NCI-H526 (cell line): ENCODE results near the gene GLTPD2.

Experiments
- DNase-seq, 2 experiments: peaks; one replicate each; lab custom pipeline; 2025; lab: John Stamatoyannopoulos, UW

Gene GLTPD2

DNA sequence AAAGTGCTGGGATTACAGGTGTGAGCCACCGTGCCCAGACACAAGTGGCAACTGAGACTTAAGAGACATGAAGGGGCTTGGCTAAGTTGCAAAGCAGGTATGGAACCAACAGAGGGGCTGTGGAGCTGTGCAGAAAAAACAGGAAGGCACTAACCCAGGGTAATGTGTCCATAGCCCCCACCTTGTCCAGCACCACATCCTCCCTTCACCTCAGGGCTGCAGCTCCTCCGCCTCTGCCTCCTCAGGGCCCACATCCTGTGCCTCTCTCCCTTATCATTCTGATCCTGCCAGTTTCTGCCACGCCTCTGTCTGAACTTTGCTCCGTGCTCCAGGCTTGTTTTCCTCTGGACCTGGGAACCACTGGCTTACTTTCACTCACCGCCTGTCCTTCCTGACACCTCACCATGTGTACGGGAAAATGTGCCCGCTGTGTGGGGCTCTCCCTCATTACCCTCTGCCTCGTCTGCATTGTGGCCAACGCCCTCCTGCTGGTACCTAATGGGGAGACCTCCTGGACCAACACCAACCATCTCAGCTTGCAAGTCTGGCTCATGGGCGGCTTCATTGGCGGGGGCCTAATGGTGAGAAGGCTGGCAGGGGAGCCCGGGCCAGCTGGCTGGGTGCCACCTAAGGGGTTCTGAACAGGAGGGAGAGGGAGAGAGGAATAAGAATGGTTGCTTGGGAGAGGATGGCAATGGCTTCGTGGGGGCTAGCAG is 17.1 kb upstream of the GLTPD2 start, which contains the start of gene TM4SF5:
Gene TM4SF5 (plus strand): TSS at position 368 of the 716 bp plus-strand sequence. CDS start 37 bp downstream, at position 405.
- DNase-seq = peak in 1 of 2 experiments; percentile 18

DNA sequence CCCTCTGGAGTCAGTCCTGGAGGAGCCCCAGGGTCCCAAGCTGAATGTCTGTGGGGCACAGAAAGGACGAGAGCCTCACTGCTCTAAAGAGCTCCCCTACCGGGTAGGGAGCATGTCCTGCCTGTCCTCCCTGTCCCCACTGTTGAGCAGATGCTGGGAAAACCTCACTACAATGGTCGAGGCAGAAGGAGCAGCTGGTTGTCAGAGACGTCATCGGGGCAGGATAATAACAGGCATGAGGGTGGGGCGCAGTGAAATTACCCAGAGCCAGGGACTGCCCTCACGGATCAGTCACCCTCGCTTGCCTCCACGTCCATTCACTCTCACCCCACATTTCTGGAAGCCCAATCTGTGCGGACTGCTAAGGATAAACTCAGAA is 16.5 kb upstream of the GLTPD2 start:
- DNase-seq = no peak

DNA sequence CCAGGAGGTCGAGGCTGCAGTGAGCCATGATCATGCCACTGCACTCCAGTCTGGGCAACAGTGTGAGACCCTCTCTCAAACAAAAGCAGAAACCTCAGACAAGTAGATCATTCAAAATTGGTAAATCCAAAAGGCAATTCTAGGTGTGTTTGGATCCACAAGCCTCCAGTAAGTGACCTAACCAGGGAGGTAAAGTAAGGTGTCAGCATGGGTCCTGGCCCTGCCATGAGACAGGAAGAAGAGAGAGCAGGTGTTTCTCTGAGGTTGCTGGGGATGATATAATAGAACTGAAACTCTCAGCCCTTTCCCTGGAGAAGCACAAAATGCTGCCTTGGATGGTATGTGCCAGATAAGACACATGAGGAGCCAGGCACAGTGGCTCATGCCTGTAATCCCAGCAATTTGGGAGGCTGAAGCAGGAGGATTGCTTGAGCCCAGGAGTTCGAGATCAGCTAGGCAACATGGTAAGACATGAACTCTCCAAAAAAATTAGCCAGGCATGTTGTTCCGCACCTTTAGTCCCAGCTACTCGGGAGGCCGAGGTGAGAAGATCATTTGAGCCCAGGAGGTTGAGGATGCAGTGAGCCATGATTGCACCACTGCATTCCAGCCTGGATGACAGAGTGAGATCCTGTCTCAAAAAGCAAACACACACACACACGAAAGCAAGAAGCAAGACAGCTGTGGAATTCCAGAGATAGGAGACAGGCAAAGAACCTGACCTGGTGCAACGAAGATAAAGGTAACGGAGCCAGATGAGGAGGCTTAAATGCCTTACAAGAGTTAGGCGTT is 10.6 kb upstream of the GLTPD2 start:
- DNase-seq = no peak

DNA sequence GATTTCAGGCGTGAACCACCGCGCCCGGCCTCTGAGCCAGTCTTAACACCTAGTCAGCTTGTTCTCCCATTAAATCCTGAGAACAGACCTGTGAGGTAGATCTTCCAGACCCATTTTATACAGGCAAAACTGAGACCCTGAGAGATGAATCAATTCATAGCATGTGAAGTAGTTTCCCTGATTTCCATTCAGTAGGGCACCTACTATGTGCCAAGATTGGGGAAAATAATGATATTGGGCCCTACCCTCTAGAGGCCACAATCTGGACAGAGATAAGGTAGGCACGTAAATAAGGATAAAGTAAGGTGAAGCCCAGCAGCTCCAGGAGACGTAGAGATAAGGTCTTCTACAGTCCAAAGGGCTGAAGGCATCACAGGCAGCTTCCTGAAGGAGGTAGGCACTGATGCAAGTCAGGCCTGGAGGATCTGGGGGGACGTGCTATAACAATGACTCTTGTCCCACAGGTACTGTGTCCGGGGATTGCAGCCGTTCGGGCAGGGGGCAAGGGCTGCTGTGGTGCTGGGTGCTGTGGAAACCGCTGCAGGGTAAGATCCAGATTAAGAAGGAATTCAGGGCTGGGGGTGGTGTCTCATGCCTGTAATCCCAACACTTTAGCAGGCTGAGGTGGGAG is 8.3 kb upstream of the GLTPD2 start:
- DNase-seq = no peak

DNA sequence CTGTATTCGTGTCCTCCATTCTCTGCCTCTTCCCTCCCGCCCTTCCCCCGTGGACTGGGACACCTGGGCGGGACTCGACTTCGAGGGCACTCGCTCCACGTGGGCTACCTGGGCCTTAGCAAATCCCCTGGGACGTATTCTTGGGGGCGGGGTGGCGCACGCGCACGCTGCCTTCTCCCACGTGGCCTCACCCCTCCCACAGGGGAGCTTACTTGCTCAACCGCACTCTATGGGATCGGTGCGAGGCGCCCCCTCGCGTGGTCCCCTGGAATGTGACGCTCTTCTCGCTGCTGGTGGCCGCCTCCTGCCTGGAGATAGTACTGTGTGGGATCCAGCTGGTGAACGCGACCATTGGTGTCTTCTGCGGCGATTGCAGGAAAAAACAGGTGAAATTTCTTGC is 6.1 kb upstream of the GLTPD2 start:
- peak; percentile 21 to 56 for DNase-seq

DNA sequence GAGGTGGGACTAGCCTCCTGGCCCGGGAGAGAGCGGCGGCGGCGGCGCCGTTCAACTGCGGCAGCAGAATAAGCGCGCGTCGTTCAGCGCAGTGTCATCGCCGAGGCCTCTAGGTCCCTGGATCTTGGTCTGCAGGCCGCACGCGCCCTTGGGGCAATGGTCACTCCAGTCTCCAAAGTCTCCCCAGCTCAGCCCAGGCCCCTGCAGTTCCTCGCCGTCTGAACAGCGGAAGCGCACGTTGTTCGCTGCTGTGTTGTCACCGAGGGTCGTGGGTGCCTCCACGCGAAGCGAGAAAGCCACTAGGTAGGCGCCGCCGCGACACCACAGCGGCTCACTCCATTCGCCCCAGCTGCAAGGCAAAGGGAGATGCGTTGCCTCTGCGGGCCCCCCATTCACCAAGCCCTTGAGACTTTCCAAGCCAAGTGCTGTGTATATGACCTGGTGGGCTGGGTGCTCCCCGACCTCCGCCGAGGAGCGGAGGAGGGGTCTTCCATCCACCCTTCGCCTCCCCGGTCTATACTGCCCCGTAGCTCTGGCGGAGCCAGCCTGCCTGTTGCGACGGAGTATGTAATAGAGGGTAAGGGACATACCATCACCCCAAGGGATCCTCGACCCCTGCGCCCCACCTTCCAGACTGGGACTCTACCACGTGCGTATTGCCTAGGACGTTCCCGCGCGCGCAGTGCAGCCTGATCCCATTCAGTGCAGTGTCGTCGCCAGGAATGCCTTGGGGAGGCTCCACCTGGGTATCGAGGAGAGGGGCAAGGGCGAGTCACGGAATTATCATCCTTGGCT is 3.3 kb upstream of the GLTPD2 start:
- peak in 1 of 2 experiments; percentile 6 for DNase-seq

DNA sequence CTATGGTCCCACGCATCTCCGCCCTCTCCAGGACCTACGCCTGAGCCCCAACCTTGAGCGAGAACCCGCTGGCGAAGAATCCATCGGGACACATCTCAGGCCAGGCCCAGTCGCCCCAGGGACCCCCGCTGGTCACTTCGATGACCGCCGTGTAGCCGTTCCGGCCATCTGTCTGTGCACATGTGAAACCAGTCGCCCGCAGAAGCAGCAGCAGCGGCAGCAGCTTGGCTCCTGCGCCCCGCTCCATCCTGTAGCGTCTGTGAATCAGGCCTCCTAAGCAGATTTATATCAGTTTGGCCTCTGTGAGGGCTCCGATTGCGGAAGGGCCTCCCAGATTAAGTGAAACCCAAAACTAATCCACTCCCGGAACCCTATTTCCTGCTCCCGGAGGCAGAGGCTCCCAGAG is 2.7 kb upstream of the GLTPD2 start, which contains the start of gene VMO1:
Gene VMO1 (minus strand): TSS at position 259 of the 406 bp plus-strand sequence. CDS start 12 bp downstream, at position 247.
- DNase-seq = no peak

DNA sequence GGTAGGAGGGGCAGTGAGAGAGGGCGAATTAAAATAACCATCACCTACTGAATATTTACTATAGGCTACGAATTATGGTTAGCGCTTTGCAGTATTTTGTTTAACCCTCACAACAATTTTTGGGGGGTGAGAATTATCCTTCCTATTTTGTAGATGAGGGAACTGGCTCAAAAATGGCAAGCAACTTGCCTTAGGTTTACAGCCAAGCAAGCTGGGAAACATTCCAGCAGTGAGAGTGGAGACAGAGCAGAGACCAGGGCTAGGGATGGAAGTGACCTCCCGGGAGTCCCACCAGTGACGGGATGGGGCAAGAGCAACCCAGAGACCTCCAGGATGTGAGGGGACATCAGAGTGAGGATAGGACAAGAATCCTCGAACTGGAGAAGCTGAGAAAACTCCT is 2.2 kb upstream of the GLTPD2 start:
- no peak for DNase-seq

DNA sequence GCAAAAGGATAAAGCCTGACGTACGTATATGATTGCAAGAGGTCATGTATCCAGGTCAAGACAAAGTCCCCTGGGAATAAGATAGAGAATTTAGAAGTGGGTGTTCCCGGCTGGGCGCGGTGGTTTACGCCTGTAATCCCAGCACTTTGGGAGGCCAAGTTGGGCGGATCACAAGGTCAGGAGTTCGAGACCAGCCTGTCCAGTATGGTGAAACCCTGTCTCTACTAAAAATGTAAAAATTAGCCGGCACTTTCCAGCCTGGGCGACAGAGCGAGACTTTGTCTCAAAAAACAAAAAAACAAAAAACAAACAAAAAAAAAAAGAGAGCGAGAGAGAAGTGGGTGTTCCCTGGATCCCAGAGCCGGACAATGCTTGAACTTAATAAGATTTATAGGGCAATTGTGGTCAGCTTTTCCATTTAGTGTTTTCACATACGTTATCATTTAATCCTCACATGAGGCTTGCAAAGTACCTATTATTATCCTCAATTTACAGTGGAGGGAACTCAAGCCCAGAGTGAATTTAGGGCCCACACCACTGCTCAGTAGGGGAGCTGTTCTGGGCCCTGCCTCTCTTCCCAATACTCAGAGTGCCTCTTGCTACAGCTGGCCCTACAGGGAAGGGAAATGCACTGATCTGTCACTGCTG is 481 bp upstream of the GLTPD2 start:
- peak in 1 of 2 experiments; percentile 26 for DNase-seq

DNA sequence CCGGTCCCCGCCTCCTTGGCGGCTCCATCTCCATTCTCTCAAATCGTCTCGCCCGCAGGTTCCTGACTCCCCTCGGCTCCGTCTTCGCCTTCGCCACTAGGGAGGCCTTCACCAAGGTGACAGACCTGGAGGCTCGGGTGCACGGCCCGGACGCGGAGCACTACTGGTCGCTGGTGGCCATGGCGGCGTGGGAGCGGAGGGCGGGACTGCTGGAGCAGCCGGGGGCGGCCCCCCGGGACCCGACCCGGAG is 862 bp downstream of the GLTPD2 start:
- DNase-seq = no peak

DNA sequence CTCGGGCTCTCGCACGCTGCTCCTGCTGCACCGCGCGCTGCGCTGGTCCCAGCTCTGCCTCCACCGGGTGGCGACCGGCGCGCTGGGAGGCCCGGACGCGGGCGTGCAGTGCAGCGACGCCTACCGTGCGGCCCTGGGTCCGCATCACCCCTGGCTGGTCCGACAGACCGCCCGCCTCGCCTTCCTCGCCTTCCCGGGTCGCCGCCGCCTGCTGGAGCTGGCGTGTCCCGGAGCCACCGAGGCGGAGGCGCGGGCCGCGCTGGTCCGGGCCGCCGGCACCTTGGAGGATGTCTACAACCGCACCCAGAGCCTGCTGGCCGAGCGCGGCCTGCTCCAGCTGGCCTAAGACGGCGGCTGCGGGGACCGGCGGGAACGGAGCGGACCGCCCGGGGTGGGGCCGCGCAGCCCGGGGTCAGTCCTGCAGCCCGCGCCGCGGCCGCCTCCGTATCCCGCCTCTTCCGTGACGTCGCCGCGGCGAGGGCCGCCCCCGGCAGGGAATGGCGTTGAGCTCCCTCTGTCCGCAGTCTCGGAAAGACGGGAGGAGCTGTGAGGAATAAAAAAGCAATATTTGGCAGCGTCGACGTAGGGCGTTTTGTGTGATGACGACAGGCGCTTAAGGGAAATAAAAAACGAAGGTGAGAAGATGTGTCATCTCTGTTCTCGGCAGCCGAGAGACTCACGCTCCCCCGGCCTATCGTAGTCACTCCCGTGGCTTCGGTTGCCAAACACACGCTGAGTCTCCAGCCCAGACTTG is 1.4 kb downstream of the GLTPD2 start:
- DNase-seq = peak; percentile 46 to 81

DNA sequence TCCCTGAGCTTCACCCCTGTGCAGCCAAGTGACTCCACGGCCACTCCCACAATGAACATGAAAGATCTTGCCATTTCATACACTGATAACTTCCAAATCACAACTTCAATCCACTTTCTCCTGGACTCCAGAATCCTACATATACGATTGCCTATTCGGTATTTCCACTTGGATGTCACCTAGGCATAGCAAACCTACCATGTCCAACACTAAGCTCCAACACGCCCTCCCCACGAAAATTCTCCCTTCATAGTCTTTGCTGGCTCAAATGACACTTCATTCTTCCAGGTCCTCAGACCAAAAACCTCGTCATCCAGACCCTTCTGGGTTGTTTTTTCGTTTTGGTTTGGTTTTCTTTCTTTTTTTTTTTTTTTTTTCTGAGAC is 1.9 kb downstream of the GLTPD2 start:
- DNase-seq = no peak

DNA sequence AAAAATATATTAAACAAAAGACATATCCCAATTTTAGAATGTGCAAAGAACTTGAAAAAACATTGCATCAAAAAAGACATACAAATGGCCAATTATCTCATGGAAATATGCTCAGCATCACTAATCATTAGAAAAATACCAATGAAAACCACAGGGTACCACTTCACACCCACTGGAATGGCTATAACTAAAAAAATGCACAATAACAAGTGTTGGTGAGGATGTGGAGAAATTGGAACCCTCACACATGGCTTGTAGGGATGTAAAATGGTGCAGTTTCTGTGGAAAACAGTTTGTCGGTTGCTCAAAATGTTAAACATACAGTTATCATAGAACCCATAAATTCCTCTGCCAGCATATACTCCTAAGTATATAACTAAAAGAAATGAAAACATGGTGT is 6.4 kb downstream of the GLTPD2 start:
- DNase-seq = no peak

DNA sequence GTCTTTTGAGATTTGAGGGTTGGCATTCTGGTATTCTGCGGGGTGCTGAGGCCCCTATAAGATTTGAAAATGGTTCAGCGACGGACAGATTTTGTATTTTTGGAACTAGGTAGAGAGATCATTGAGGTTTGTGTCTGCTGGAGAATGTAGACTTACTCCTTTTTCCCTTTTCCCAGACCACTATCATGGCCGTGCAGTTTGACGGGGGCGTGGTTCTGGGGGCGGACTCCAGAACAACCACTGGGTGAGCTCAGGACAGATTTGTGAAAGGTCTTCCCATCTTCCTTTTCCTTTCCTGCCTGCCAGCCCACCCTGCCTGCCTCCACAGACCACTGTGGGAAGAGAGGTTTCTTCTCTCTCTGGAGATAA is 7.8 kb downstream of the GLTPD2 start:
- peak in 1 of 2 experiments; percentile 20 for DNase-seq

DNA sequence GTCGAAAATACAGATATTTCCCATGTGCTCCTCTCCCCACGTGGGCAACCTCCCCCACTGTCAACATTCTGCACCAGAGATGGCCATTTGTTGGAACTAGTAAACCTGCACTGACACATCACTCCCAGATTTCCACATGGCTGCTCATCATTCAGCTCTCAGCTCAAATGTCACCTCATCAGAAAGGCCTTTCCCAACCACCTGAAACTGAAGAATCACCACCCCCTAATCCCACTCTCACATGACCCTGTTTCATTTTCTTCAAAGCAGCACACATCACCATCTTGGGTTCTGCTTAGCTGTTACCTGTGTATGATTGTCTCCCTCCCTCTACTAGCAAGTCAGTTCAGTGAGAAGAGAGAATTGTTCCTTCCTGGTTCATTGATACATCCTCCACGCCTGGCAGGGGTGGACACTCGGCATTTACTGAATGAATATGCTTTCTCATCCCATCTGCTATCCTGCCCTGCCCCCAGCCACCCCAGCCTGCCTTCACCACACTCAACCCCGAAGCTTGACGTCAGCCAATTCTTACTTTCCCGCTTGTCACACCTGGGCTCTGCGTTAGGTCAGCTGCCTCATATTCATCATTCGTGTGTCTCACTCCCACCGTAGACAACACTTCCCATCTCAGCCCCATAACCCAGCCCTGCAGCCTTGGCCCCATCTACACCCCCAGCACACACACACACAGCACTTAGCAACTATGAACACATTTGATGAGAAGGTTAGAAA is 11.9 kb downstream of the GLTPD2 start:
- DNase-seq = no peak

DNA sequence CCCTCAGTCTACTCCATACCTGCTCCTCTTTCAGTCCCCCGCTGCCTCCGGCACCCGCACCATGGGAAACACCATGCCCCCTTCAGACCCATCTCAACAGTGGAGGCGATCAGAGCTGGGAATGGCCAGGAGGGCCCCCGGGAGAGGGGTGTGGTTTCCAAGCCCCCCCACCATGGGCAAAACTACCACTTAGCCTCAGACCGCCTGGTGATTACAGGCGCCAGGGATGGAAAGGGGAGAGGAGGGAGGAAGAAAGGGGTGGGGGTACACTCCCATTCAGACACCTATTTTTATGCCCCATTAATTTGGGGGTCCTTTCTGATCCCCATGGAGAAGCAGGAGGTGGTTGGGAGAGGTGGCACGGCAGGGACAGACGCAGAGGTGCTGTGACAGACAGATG is 13.5 kb downstream of the GLTPD2 start, which contains the start of gene C17orf114:
Gene C17orf114 (minus strand): TSS at position 101 of the 400 bp plus-strand sequence.
- DNase-seq = no peak

DNA sequence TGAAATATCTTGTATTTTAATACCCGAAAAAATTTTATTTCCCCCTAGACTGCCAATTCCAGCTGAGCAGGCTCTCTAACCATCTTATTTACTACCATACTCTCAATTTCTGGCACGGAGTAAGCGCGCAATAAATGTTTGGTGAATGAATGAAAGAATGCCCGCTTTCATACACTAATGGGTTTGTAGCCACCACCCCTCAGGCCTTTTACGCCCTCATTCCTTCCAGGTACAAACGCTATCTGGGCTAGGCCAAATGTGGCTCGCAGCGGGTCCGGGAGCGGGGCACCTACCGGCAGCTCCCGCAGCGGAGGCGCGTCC is 17.7 kb downstream of the GLTPD2 start:
- DNase-seq = peak in 1 of 2 experiments; percentile 62

DNA sequence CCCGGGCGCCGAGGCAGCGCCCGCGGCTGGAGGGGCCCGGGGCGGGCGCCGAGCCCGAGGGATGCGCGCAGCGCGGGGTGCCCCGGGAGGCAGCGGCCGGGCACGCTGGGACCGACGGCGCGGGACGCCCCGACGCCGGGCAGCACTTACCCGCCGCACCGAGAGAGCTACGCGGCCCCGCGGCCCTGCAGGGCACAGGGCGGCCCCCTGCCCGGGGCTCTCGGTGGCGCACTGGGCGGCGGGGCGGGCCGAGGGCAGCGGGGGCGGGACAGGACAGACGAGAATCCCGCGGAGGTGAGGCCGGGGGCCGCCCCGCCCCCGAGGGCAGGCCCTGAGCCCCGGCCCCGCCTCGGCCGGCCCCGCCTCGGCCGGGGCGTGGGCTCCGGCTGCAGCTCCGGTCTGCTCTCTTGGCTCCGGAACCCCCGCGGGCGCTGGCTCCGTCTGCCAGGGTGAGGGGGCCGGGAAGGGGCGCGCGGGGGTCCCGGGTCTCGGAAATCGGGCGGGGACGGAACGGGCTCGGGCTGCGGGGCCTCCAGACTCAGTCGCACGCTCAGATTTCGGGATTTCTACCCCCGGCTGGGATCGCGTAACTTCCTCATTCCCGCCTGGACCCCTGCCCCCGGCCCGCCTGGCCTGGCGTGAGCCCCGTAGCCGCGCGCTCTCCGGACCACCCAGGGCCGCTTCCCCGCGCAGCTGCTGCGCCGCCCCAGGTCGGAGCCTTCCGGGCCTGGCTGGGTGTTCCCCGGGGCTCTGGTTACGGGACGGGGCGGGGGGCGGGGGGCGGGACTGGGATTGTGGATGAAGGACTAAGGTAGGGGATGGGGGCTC is 18.2 kb downstream of the GLTPD2 start, which contains the start of gene PLD2:
Gene PLD2 (plus strand): TSS at position 376 of the 828 bp plus-strand sequence. CDS start 621 bp downstream, outside the sequence.
- peak; percentile 17 to 85 for DNase-seq
